GM18867 (cell line): ENCODE measurements around the gene SGIP1.

ENCODE experiments used
- ATAC-seq: cut with Tn5 transposase; IDR thresholded peaks from one replicate; pipeline ENCODE4 v1.9.1; 2021; ENCODE audit warnings: mild to moderate bottlenecking, moderate library complexity; ENCODE audit not compliant: unreplicated experiment

The SGIP1 gene

DNA sequence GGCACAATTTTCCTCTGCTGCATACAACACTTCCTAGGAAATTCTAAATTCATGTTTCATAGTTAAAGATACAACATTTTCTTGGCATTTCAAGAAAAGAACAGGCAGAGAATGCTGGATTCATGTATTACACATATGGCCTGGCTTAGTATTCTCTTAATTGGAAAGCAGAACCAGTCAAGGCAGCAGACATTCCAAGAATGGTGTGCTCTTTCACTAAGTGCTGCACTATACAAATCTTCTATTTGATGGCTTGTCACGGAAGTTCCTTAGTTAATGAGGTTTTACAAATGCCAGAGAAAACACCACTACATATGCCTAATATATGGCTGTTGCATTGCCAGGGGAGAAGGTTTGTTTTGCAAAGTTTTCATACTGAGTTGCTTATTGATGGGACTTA lies 137.5 kb downstream of the SGIP1 start:
- ATAC-seq, result no peak

DNA sequence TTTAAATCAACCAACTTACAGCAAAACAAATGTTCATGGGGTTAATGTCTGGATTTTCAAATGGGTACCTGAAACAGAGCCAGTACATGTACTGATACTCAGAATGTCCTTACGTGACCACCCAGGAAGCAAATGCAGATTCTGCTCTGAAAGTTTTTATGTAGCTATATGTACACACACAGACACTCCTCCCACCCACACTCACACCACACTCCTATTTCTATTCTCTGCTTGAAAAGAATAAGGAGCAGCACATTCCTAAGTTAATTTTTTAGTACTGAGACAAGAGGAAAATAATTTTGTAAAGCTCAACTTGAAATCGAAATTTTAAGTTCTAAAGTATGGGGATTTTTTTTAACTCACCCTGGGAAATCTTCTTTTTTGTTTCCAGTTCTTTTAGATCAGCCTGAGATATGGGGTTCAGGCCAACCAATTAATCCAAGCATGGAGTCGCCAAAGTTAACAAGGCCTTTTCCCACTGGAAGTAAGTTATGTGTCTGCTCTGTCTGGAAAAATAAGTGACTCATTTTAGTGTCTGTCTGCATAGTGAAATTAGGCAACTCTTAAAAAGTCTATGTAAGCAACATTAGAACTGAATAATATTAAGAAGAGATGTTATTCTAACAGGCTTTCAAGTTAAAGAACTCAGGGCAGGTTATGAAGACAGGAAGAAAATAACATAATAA lies 142.8 kb downstream of the SGIP1 start:
- no peak for ATAC-seq

DNA sequence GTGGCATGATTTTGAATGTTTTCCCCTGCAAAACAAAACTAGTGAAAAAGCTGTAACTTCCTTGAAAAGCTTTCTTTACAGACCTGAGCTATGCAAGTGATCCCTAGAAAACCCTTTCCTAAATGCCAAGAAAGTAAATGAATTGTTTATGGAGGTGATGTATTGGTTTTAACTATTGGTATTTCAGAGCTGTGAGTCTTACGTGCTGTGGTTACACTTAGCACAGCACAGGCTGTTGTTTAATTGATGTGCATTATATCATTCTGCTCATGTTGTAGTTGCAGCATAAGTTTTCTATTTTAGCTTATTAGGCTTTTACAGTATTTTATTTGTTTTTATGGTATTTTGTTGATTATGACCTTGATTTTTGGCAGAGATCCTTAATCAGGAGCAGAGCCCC lies 144.2 kb downstream of the SGIP1 start:
- ATAC-seq, result no peak

DNA sequence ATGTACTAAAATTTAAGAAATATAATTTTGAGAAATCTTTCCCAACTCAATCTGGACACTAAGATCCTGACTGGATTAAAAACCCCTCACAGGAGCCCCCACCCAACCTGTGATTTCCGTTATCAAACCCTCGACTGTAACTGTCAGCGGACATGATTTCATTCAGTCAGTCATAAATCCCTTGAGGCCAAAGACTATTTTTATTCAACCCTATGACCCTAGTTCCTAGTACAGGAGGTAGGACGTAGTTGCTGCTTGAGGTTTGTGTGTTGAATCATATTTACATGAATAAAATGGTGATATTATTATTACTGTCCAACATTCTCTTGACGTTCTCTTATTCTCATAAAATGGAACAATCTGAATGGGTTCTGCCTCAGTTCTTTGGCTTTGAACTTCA lies 145.2 kb downstream of the SGIP1 start:
- ATAC-seq, result no peak

DNA sequence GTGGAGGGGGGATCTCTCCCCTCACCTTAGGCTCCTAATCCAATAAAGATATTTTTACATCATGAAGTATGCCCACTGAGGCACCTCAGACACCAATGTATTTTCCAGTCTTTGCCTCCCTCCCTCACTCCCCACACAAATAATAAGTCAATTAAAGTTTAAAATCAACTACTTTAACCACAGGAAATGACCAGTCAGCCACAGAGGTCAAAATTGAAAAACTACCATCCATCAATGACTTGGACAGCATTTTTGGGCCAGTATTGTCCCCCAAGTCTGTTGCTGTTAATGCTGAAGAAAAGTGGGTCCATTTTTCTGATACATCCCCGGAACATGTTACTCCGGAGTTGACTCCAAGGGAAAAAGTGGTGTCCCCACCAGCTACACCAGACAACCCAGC lies 147.7 kb downstream of the SGIP1 start:
- no peak for ATAC-seq

DNA sequence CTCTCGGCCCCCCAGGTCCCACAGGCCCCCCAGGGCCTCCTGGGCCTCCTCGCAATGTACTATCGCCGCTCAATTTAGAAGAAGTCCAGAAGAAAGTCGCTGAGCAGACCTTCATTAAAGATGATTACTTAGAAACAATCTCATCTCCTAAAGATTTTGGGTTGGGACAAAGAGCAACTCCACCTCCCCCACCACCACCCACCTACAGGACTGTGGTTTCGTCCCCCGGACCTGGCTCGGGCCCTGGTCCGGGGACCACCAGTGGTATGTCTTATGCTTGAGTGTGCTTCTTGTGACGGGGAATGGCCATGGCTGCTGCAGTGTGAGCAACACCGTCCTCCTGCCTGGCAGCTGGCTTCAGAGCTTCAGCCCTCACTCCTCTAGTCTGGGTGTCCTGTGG lies 148.2 kb downstream of the SGIP1 start:
- no peak for ATAC-seq

DNA sequence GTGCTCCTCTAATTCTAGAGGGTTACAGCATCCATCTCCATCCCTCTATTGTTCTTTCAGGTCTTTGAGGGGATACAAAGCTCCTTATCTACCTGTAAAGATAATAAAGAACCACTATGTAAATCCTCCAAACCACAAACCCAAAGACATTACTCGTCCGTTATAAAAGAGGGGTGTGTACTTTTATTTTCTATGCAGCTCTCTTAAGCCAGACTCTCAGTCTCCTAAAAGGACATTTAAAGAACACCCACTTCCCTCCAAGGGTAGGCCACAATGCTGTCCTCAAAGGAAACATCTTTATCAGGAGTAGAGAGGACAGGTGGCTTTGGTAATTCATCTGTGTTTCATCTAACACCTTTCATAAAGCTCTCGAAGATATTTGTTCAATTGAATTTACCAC lies 150.4 kb downstream of the SGIP1 start:
- ATAC-seq, result peak; percentile 59

DNA sequence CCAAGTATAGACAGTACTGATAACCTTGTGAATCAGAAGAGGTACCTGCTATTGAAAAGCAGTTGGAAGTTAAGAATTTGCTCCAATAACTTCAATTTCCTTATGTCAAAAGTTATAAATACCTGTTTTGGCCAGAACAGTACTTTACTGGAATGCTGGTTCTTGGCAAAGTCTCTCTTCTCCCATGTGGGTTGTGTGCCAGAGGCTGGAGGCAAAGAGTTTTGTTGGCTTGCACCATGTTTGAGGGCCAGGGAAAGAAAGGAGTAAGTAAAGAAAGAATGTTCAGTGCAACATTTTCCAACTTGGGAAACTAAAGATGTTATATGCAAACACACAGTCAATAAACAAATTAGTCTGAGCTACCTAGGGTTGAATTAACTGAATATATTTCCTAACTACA lies 151.3 kb downstream of the SGIP1 start:
- no peak for ATAC-seq

DNA sequence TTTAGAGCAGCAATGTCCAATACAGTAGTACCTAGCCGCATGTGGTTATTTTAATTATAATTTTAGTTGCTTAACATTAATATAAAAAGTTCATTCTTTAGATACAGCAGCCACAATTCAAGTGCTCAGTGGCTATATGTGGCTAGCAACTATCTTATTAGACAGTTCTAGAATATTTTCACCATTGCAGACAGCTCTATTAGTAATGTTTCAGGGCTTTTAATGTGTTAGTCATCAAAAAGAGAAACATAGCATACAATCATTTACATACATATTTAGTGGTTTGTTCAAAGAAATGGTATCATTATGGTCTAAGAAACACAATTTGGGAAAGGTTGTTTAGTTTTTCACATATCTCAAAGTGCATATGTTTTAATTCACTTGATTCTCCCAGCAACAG lies 151.7 kb downstream of the SGIP1 start:
- no peak for ATAC-seq

DNA sequence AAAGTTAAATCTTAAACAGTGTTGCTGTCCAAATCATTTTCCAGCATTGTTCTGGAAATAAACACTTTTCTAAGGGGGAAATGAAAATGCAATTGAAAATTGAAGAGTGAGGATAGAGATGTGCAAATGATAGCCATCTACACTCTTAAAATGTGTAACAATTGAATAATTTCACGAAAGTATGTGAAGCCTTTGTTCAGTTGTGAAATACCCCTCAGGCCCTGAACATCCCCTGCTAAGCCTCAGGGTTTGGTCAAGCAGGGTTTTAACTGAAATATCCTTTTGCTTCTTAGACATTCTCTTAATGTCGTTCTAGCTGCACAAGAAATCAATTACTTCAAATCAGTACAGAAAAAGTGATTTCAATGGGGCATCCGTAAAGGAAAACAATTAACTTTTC lies 152.5 kb downstream of the SGIP1 start:
- ATAC-seq, result no peak

DNA sequence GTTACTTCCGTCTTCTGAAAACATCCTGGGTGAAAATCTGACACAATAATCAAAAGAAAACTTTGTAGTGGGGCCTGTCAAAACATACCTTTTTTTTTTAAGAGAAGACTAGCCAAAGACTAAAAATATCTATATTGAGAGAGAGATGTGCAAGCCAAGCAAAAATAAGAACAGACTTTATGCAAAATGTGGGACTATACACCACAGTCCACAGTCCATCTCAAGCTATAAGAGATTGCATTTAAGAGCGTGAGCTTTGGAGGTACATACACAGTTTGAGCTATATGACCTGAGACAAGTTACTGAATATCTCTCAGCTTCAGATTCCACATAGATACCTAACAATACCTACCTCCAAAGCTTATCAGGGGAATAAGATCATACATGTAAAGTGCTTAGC lies 153.4 kb downstream of the SGIP1 start:
- ATAC-seq, result peak; percentile 37

DNA sequence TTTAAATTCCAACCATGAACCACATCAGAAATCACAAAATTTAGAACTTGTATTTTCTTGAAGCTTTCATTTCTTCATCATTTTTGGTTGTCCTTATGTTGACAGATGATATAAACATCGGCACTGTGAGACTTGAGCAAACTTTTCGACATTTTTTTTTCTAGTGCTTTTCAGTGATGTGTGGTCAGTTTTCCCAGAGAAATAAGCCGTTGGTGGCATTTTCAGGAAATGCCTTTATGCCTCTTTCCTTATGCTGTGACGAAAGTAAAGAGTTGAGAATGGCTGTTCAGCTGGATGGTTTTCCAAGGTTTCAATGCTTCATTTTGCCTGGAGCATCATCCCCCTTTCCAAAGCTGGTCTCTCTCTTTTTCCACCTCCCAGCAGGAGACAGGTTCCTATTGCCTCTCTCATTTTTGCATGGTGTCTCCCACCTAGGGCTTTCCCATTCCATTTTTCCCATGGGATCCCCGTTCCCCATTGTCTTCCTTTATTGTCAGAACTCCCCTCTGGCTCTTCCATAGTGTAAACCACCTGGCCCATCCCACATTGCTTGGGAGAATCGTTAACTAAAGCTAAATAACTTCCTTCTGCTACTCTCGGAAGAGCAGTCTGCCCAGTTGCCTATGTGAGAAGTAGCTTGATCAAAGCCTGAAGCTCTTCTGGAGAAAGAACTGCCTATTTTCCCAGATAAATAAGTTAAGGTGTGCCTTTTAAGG lies 156.9 kb downstream of the SGIP1 start:
- ATAC-seq, result no peak

DNA sequence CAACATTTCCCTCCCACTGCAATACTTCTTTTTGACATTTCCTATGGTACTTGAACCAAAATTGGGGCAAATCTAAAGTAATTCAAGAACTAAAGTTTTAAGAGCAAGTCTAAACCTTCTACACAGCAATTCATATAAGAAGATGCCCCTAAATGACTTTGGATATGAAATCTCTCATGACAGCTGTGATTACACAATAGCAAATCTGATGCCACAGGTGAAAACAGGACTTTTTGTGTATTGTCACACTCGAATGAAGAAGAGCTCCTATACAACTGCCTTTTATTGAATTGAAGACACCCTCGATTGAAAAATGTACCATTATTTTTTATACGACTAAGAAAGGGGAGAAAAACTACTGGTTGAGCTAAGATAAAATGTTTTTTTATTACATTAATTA lies 158.7 kb downstream of the SGIP1 start:
- no peak for ATAC-seq

DNA sequence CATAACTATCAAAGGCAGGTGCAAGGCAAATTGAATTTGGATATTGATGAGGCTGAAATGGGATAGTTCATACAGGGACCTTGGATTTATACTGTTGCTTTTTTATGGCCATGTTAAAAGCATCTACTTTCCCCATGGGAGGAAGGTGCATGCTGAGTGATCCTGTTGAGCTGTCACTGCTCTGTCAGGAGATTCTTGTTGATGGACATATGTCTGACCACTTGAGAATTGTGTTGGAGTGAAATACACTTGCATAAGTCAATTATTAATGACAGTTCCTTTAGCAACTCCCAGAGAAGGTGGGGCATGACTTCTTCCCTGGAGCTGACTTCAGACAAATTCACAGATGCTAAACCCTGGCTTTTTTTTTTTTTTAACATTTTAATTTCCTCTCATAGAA lies 159.9 kb downstream of the SGIP1 start:
- ATAC-seq, result no peak

DNA sequence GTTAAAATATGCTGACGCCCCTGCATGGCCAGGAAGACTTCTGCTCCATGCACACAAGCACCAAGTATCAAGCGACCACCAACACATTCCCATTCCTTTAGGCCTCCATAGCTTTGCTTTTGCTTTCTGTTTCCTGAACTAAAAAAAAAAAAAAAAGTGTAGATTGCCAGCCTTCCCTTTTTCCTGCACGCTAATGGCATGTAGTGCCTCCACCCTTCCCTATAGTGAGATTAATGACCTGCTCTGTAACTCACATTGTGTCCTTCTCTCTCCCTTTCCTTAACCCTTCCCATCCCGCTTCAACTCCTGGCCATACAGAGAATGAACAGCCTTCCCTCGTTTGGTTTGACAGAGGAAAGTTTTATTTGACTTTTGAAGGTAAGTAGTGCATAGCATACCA lies 161.2 kb downstream of the SGIP1 start:
- ATAC-seq, result no peak

DNA sequence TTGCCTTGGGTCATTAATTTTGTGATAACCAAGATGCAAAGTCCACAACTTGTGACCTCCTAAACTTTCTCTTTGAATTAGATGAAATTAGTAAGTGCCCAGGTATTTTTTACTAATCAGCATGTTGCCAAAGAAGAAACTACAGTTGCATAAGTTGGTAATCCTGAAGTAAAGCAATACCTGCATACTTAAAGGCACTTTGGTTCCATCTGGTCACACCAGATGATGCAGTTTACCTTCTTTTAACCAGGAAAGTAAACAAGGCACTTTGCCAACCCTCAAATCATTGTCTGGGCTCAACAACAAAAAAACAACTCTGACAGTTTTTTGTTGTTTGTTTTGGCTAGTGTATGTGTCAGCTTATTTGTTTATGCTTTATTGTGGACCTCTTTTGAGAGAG lies 162.8 kb downstream of the SGIP1 start:
- ATAC-seq, result no peak

DNA sequence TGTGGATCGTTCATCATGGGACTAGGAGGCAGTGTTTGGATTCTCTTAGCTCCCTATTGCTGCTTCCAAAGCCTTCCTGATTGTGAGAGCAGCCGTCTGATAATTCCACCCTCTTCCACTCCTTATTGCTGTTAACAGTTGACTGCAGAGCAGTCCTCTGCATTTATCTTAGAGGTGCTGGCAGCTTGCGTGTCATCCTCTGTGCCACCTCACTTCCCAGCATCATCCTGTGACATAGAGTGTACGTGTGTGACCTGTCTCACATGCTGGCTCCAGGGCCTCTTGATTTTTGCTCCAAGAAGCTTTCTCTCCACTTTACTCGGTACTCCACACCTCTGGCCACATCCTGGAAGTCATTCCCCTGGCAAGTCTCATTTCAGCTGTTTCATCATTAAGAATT lies 165.3 kb downstream of the SGIP1 start:
- no peak for ATAC-seq

DNA sequence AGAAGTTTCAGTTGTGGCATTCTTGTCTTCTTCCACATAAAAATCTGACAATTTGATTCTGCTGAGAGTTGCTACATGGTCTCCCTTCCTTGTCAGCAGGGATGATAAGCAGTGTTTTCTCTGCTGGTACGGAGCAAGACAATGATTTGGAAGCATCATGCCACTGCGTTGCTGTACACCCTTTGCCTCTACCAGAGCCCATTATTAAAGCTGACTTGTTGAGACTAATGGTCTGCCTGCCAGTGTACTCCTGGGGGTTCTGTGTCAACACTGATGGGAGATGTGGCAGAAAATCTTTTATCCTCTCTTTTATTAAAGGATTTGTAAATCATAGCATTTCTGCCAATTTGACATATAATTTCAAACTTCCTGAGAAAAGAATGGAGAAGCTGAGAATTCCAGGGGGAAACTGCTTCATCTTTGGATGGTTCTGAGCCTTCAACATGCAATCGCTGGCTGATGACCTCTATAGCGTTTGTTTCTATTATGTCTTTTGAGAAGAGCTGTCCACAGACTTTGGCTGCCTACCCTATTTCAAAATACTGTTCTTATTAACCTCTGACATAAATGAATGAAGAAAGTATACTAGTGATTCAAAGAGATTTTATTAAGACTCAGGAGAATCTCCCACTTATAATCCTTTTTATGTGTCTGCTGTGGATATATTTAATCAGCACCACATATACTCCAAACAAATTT lies 170.4 kb downstream of the SGIP1 start:
- no peak for ATAC-seq

DNA sequence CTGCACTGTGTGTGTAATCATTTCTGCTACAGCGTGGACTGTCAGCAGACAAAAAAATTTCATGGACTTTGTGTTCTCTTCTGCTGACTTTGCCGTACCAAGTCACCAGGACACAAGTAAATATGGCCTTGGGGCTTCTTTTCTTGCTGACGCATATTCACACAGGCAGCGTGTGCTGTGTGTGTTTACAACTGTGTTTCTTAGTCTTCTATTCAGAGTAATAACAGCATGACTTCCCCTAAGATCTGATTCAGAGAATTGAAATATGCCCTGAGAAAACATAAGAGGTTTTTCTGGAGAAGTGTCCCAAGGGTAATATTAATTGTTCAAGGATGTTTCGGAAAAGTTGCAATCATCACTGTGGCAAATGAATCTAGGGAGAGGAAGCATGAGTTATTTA lies 171.2 kb downstream of the SGIP1 start:
- ATAC-seq, result no peak

DNA sequence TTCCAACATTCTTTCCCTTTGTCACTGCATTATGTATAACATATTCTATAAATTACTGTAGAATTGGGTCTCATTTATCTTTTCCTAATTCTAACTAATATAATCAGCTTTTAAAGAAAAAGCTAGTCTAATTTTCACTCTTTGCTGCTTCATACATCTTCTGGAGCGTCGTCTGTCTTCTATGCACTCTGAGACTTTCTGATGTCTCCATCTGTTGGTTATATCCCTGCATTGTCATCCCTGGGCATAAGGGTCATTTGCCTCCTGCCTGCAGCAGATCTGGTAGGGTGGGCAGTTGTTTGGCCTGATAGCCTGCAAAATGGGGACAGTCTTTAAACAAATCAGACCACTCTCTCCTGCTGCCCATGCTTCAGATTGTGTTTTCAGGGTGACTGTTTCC lies 177.5 kb downstream of the SGIP1 start:
- peak; percentile 70 for ATAC-seq

DNA sequence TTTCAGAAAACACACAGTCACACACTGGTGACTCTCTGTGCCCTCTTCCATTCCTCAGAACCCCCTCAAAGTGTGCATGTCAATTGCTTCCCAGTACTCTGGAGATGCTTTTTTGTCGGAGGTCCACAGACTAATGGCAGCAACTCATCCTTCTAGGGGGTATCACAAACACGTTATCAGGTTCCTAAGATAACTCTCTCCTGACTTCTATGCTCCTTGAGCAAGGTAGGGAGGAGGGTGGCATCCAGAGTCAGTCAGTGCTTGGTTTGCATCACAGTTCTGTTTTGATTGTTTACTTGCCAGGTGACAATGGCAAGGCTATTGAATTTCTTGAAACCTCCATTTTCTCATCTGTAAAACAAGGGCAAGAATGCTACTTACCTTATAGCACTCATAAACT lies 178.9 kb downstream of the SGIP1 start:
- ATAC-seq, result no peak

DNA sequence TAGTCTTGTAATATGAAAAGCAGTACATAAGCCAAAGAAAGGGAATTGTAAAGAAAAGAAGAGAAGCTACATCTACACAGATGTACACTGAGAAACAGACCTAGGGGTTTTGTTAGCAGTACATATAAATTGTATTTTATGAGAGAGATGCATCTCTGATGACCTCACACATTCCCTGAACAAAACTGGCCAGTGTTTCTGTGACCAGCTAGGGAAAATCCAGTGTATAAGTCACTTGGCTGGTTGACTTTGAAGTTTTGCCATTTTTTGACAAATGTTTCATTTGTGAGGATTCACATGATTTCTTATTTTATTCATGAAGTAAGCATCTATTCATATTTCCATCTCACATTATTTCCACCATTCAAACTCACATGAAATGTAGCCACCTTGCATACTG lies 190.0 kb downstream of the SGIP1 start:
- ATAC-seq, result no peak
